K562 (cell line): ENCODE data around the gene COQ4. TPM values are rescaled to one million over a fixed set of nuclear protein-coding genes. Genes with fewer than 3 reads are reported as not detected.

ENCODE experiments used
- ATAC-seq: fragments of 200-7000 bp; cut with Tn5 transposase; 3 replicates; pipeline ENCODE4 v1.9.1; 2020; ENCODE audit warnings: moderate library complexity
- BruUV-seq: library from RNA; stranded (reverse); fragments of 400-500 nt; replicated peaks from 2 replicates; lab custom pipeline; 2021; lab: Mats Ljungman, UMichigan
- CTCF ChIA-PET: fragments of 300-600 bp; formaldehyde crosslinking; extraction: SDS; loops from one replicate; lab custom pipeline; 2021; ENCODE audit warnings: low intra/inter-chr PET ratio; lab: Yijun Ruan, JAX
- POLR2A ChIA-PET: fragments of 300-600, 350-650 bp; sonication (Branson Sonifier 250); formaldehyde crosslinking; extraction: SDS; loops from one replicate; lab custom pipeline; 2021; ENCODE audit warnings: antibody characterized with exemption, inconsistent platforms; lab: Yijun Ruan, JAX
- DNase-seq, 4 experiments: peaks; one replicate each; pipeline versions ENCODE4 v3.0.0 to v3.0.0-alpha.2; 2011 to 2018; ENCODE audit warnings: low spot score in 3 of 4, mixed read lengths in 3 of 4; ENCODE audit errors: extremely low read depth in 1 of 4
- FAIRE-seq: peaks from 2 replicates; lab custom pipeline; 2011; peaks lifted over from hg19 to GRCh38; lab: Jason Lieb, UNC
- H2AFZ ChIP-seq: 2 replicates; pipeline ENCODE4 v1.6.0; 2011; ENCODE audit warnings: low read depth, low read length, control low read depth, inconsistent platforms
- H3K27ac ChIP-seq: fragments of 200-600 bp; 3 replicates; pipeline ENCODE4 v1.8.0; 2011; ENCODE audit warnings: low read depth, mild to moderate bottlenecking, control low read depth, inconsistent platforms, low read length, moderate library complexity, mixed read lengths; ENCODE audit errors: extremely low read depth
- H3K27me3 ChIP-seq, 2 experiments: fragments of 300-600 bp in 1 of 2; 2 replicates in 1 of 2; 3 replicates in 1 of 2; pipeline versions ENCODE4 v1.6.0 to v1.8.0; 2011; ENCODE audit warnings: inconsistent platforms in 2 of 2, low read length in 2 of 2, mild to moderate bottlenecking in 1 of 2, mixed read lengths in 1 of 2, moderate library complexity in 1 of 2; ENCODE audit not compliant: control insufficient read depth in 2 of 2, insufficient read depth in 2 of 2
- H3K36me3 ChIP-seq: fragments of 300-600 bp; 3 replicates; pipeline ENCODE4 v1.8.0; 2011; ENCODE audit warnings: mild to moderate bottlenecking, low read length, inconsistent platforms; ENCODE audit not compliant: control insufficient read depth, insufficient read depth
- H3K4me1 ChIP-seq, 2 experiments: fragments of 200-600 bp in 1 of 2; replicated peaks in 1 of 2; 2 replicates in 1 of 2; 3 replicates in 1 of 2; pipeline versions ENCODE4 v1.5.1 to v1.8.0; 2011; ENCODE audit warnings: inconsistent platforms in 2 of 2, low read length in 2 of 2, mild to moderate bottlenecking in 1 of 2, mixed read lengths in 1 of 2, moderate library complexity in 1 of 2; ENCODE audit not compliant: control insufficient read depth in 2 of 2, insufficient read depth in 2 of 2
- H3K4me2 ChIP-seq: 2 replicates; pipeline ENCODE4 v1.6.1; 2011; ENCODE audit warnings: low read length, control low read depth, inconsistent platforms, mixed read lengths; ENCODE audit not compliant: insufficient read depth
- H3K4me3 ChIP-seq: fragments of 200-600 bp; sonication (generic), shearing (Covaris generic); 2 replicates; pipeline ENCODE4 v1.5.1; 2016; ENCODE audit warnings: control low read depth, inconsistent platforms
- H3K79me2 ChIP-seq: fragments of 200-600 bp; 3 replicates; pipeline ENCODE4 v1.8.0; 2011; ENCODE audit warnings: low read length, inconsistent platforms; ENCODE audit not compliant: control insufficient read depth, insufficient read depth
- H3K9ac ChIP-seq, 2 experiments: 2 replicates each; pipeline versions ENCODE4 v1.6.0 to v1.6.1; 2011; ENCODE audit warnings: low read depth in 2 of 2, low read length in 2 of 2, control low read depth in 1 of 2, inconsistent platforms in 1 of 2, mild to moderate bottlenecking in 1 of 2, mixed read lengths in 1 of 2; ENCODE audit not compliant: insufficient read depth in 1 of 2
- H3K9me1 ChIP-seq: one replicate; pipeline ENCODE4 v1.6.0; 2011; ENCODE audit warnings: inconsistent platforms, mild to moderate bottlenecking, low read length, moderate library complexity; ENCODE audit not compliant: control insufficient read depth, insufficient read depth
- H3K9me3 ChIP-seq: replicated peaks from 2 replicates; pipeline ENCODE4 v1.5.1; 2011; ENCODE audit warnings: low read depth, low read length, inconsistent platforms; ENCODE audit not compliant: control insufficient read depth, insufficient read depth
- H4K20me1 ChIP-seq: replicated peaks from 2 replicates; pipeline ENCODE4 v1.6.1; 2011; ENCODE audit warnings: low read length, inconsistent platforms, mixed read lengths; ENCODE audit not compliant: control insufficient read depth, insufficient read depth
- CHD4 ChIP-seq: fragments of 200-600 bp; sonication (generic); IDR thresholded peaks from 3 replicates; pipeline ENCODE4 v1.6.1; 2012; ENCODE audit warnings: low read depth, mild to moderate bottlenecking, mixed read lengths, low read length, inconsistent platforms; ENCODE audit not compliant: insufficient read depth, insufficient replicate concordance, poor library complexity, severe bottlenecking
- PTBP1 ChIP-seq: fragments of 200-400 bp; formaldehyde crosslinking; IDR thresholded peaks from 2 replicates; pipeline ENCODE4 v1.6.1; 2017; ENCODE audit warnings: low read depth, low read length
- ZBTB11 ChIP-seq, 3 experiments: fragments of 200-800 bp in 1 of 3; fragments of 250-450 bp in 1 of 3; fragments of 450-650 bp in 1 of 3; sonication (Bioruptor Pico) in 1 of 3; sonication (Bioruptor generic) in 1 of 3; formaldehyde crosslinking in 1 of 3; IDR thresholded peaks; 2 replicates each; pipeline versions ENCODE4 v1.6.1 to v1.8.0; 2016 to 2022; ENCODE audit warnings: mild to moderate bottlenecking in 2 of 3, missing genetic modification characterization in 2 of 3, missing compliant biosample characterization in 1 of 3, moderate library complexity in 1 of 3
- ZKSCAN3 ChIP-seq: fragments of 250-450 bp; sonication (Bioruptor Pico); IDR thresholded peaks from 2 replicates; pipeline ENCODE4 v1.4.0; 2020
- ZNF717 ChIP-seq: fragments of 250-450 bp; sonication (Bioruptor Pico); IDR thresholded peaks from 2 replicates; pipeline ENCODE4 v1.5.0; 2021
- WGBS: fragments of 100-300 bp; shearing (Covaris generic); methylation state at CpG from one replicate; pipeline ENCODE4 v1.1.6; 2016; ENCODE audit warnings: low coverage, mixed read lengths; ENCODE audit not compliant: insufficient coverage; ENCODE audit errors: missing lambda C conversion rate; 5-methylcytosine and 5-hydroxymethylcytosine counted together
- in situ Hi-C: fragments of 300-500 bp; cut with MboI; formaldehyde crosslinking; loops from 4 replicates; pipeline ENCODE4 v1.15.0; 2018; ENCODE audit warnings: inconsistent platforms, mixed read lengths
- intact Hi-C: fragments of 100-400 bp; cut with micrococcal nuclease; formaldehyde crosslinking; loops from 2 replicates; pipeline ENCODE4 v1.14.2; 2022
- polyA plus RNA-seq, 8 experiments: library from polyadenylated mRNA; depleted of rRNA in 4 of 8; stranded (reverse) in 5 of 8; unstranded in 3 of 8; fragments of >200 nt; fragmentation: Nextera tagmentation in 2 of 8; fragmentation: Illumina TruSeq in 1 of 8; extraction: Ambion mirVana in 2 of 8; extraction: Trizol in 1 of 8; gene quantifications; 2 replicates each; pipeline versions ENCODE4 v1.2.1 to v1.2.3, GENCODE V29; 2011 to 2014; ENCODE audit warnings: inconsistent platforms in 1 of 8, missing spikeins in 1 of 8
- total RNA-seq, 7 experiments: library from RNA; depleted of rRNA in 6 of 7; stranded (reverse); fragments of >200 nt in 6 of 7; fragmentation: Illumina TruSeq in 2 of 7; extraction: Trizol in 2 of 7; gene quantifications; 2 replicates each; pipeline versions ENCODE4 v1.2.1 to v1.2.3, GENCODE V29; 2011 to 2021; ENCODE audit warnings: low replicate concordance in 1 of 7
- TF ChIP-seq, protein P1 (sequence below): sonication (generic); formaldehyde crosslinking; IDR thresholded peaks from 2 replicates; pipeline ENCODE4 v1.8.1; 2022; ENCODE audit warnings: missing genetic modification reagents

The COQ4 gene
- total and polyA plus RNA-seq, 9 of the 15 experiments (the other 6 are each of a cell fraction or from before 2014, with no cell fraction given), result 9.1 to 135 (median 67.2) TPM

- Histone ChIP-seq H3K4me3 (no peak overlapping the region), H3K79me2 (peaks cover 4% of the 10 kb centered on the region; the same call in 2 of the 3 replicates), H3K9me1 (no peaks in the 10 kb centered on the region), H3K4me2 (peak overlapping the region; percentile 61), H3K27ac (peak overlapping the region; percentile 67; the same call in 1 of the 3 replicates), H3K9me3 (no peaks in the 10 kb centered on the region), H4K20me1 (no peaks in the 10 kb centered on the region), H3K4me1 (peaks cover 22 to 48% of the 10 kb centered on the region in 2 experiments), H2AFZ (peak overlapping the region; percentile 89), H3K9ac (peak overlapping the region; percentile 56 to 94; a peak in 3 of 4 replicates), H3K27me3 (no peaks in the 10 kb centered on the region), H3K36me3 (peaks cover 4% of the 10 kb centered on the region; the same call in 1 of the 3 replicates)
- no peak for TF ChIP-seq ZNF717 (CRISPR knock-in tag)
- TF ChIP-seq ZBTB11 (CRISPR knock-in tag; IDR thresholded peaks at IDR 0.05), result 0 out of 6 replicates have a peak, but pooled peaks of 1 of the 3 experiments have one; percentile 18
- TF ChIP-seq, protein P1, sequence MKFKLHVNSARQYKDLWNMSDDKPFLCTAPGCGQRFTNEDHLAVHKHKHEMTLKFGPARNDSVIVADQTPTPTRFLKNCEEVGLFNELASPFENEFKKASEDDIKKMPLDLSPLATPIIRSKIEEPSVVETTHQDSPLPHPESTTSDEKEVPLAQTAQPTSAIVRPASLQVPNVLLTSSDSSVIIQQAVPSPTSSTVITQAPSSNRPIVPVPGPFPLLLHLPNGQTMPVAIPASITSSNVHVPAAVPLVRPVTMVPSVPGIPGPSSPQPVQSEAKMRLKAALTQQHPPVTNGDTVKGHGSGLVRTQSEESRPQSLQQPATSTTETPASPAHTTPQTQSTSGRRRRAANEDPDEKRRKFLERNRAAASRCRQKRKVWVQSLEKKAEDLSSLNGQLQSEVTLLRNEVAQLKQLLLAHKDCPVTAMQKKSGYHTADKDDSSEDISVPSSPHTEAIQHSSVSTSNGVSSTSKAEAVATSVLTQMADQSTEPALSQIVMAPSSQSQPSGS, result no peak
- no peak for TF ChIP-seq PTBP1
- no peak for TF ChIP-seq CHD4
- TF ChIP-seq ZKSCAN3 (CRISPR knock-in tag), result no peak
- in situ Hi-C loops, result loop anchor here (25.0 kb wide), 1 partner anchor 603 kb away; no protein-coding TSS in a partner anchor
- ChIA-PET CTCF (no interaction called here), POLR2A (interaction anchor here (1.0 to 1.1 kb wide), 2 partner anchors 12 to 19 kb away, joined by 3 read pairs; no protein-coding TSS in a partner anchor)
- no peak for FAIRE-seq
- DNase-seq, result no peak
- intact Hi-C loops, result loop anchor here (10.0 kb wide), 1 partner anchor 189 kb away; the partner anchor contains the start of gene SPTAN1
- ATAC-seq, result no peak
- no TSS peak for BruUV-seq
- WGBS, result 76% methylated on average over 4 of the region's 4 CpGs
Observed at GRCh38 chr9:128365525-128365924, 42.9 kb downstream of the COQ4 start.
